H1 (cell line): ENCODE results near the gene ENTPD6. TPM values are rescaled to one million over a fixed set of nuclear protein-coding genes. Genes with fewer than 3 reads are reported as not detected.
A peak's percentile ranks its signal among the peaks of the same experiment; 100 is the strongest.

ENCODE experiments used
- CTCF ChIA-PET: fragments of 300-600 bp; sonication (Branson Sonifier 250); formaldehyde crosslinking; loops from one replicate; lab custom pipeline; 2021; ENCODE audit not compliant: partially characterized antibody; lab: Charles Lee
- POLR2A ChIA-PET: fragments of 300-600 bp; sonication (Branson Sonifier 250); formaldehyde crosslinking; loops from one replicate; lab custom pipeline; 2021; ENCODE audit warnings: inconsistent platforms; ENCODE audit not compliant: partially characterized antibody; lab: Charles Lee
- DNase-seq, 2 experiments: peaks; one replicate each; pipeline versions ENCODE4 v3.0.0 to v3.0.0-alpha.2; 2010 to 2022; ENCODE audit warnings: low spot score in 2 of 2, low read depth in 1 of 2, mixed read lengths in 1 of 2
- FAIRE-seq: peaks from 2 replicates; lab custom pipeline; 2011; peaks lifted over from hg19 to GRCh38; lab: Jason Lieb, UNC
- H2AFZ ChIP-seq: 2 replicates; pipeline ENCODE4 v1.8.1; 2012; ENCODE audit warnings: low read length, inconsistent platforms
- H2AK5ac ChIP-seq: 2 replicates; pipeline ENCODE4 v1.6.1; 2013; ENCODE audit warnings: low read depth, low read length
- H2BK120ac ChIP-seq: replicated peaks from 2 replicates; pipeline ENCODE3; 2013; ENCODE audit warnings: low read depth, low read length, inconsistent platforms
- H2BK12ac ChIP-seq: 2 replicates; pipeline ENCODE4 v1.6.1; 2013; ENCODE audit warnings: low read depth, low read length
- H2BK15ac ChIP-seq: 2 replicates; pipeline ENCODE4 v1.6.1; 2013; ENCODE audit warnings: low read length
- H2BK20ac ChIP-seq: 2 replicates; pipeline ENCODE4 v1.6.1; 2013; ENCODE audit warnings: low read length
- H2BK5ac ChIP-seq: 2 replicates; pipeline ENCODE4 v1.6.1; 2013; ENCODE audit warnings: low read depth, low read length
- H3K14ac ChIP-seq: 2 replicates; pipeline ENCODE4 v1.6.1; 2013; ENCODE audit warnings: inconsistent platforms; ENCODE audit not compliant: insufficient read length
- H3K18ac ChIP-seq: 2 replicates; pipeline ENCODE4 v1.6.1; 2013; ENCODE audit warnings: low read length; ENCODE audit errors: extremely low read depth
- H3K23ac ChIP-seq: 2 replicates; pipeline ENCODE4 v1.6.1; 2013; ENCODE audit warnings: inconsistent platforms; ENCODE audit not compliant: insufficient read length
- H3K23me2 ChIP-seq: 2 replicates; pipeline ENCODE4 v1.6.1; 2013; ENCODE audit warnings: low read depth, low read length
- H3K27ac ChIP-seq: 2 replicates; pipeline ENCODE4 v1.6.1; 2011; ENCODE audit warnings: low read depth, low read length, inconsistent platforms
- H3K27me3 ChIP-seq, 4 experiments: replicated peaks in 1 of 4; 1 replicate in 1 of 4; 2 replicates in 3 of 4; pipeline versions ENCODE4 v1.6.1 to v1.8.1; 2011 to 2013; ENCODE audit warnings: low read length in 3 of 4, mild to moderate bottlenecking in 3 of 4, inconsistent platforms in 2 of 4, mixed read lengths in 2 of 4, moderate library complexity in 1 of 4; ENCODE audit not compliant: control insufficient read depth in 3 of 4, insufficient read depth in 3 of 4; ENCODE audit errors: extremely low read depth in 1 of 4
- H3K36me3 ChIP-seq, 4 experiments: 2 replicates each; pipeline versions ENCODE4 v1.6.1 to v1.8.1; 2011 to 2013; ENCODE audit warnings: mild to moderate bottlenecking in 4 of 4, low read length in 3 of 4, moderate library complexity in 2 of 4, control low read depth in 1 of 4, inconsistent platforms in 1 of 4; ENCODE audit not compliant: insufficient read depth in 4 of 4, control insufficient read depth in 2 of 4
- H3K4ac ChIP-seq: replicated peaks from 2 replicates; pipeline ENCODE3; 2013; ENCODE audit warnings: low read length, low read depth, mixed read lengths, inconsistent platforms; ENCODE audit not compliant: insufficient read length
- H3K4me1 ChIP-seq, 4 experiments: replicated peaks in 1 of 4; 1 replicate in 1 of 4; 2 replicates in 3 of 4; pipeline versions ENCODE4 v1.6.1 to v1.8.1; 2011 to 2013; ENCODE audit warnings: low read length in 3 of 4, inconsistent platforms in 2 of 4, mixed read lengths in 1 of 4; ENCODE audit not compliant: insufficient read depth in 4 of 4, control insufficient read depth in 3 of 4
- H3K4me2 ChIP-seq, 2 experiments: 2 replicates each; pipeline versions ENCODE4 v1.6.1 to v1.8.1; 2011 to 2013; ENCODE audit warnings: low read depth in 2 of 2, low read length in 2 of 2, control low read depth in 1 of 2, inconsistent platforms in 1 of 2, mild to moderate bottlenecking in 1 of 2; ENCODE audit not compliant: insufficient read depth in 1 of 2
- H3K4me3 ChIP-seq, 4 experiments: fragments of 200-600, 300-600 bp in 1 of 4; sonication (generic), shearing (Covaris generic), sonication (Bioruptor Twin) in 1 of 4; 2 replicates each; pipeline versions ENCODE4 v1.5.1 to v1.8.1; 2011 to 2016; ENCODE audit warnings: low read length in 4 of 4, low read depth in 3 of 4, control low read depth in 2 of 4, inconsistent platforms in 2 of 4, mild to moderate bottlenecking in 2 of 4, mixed read lengths in 1 of 4, moderate library complexity in 1 of 4; ENCODE audit not compliant: insufficient read depth in 2 of 4; ENCODE audit errors: extremely low read depth in 1 of 4
- H3K56ac ChIP-seq: replicated peaks from 2 replicates; pipeline ENCODE3; 2013; ENCODE audit warnings: low read depth, mild to moderate bottlenecking, mixed read lengths, low read length, inconsistent platforms; ENCODE audit not compliant: insufficient read length
- H3K79me1 ChIP-seq: 2 replicates; pipeline ENCODE4 v1.6.1; 2013; ENCODE audit warnings: low read depth, low read length, control low read depth
- H3K79me2 ChIP-seq, 2 experiments: 2 replicates each; pipeline versions ENCODE4 v1.6.1 to v1.8.1; 2012 to 2013; ENCODE audit warnings: low read length in 2 of 2, mild to moderate bottlenecking in 2 of 2, inconsistent platforms in 1 of 2; ENCODE audit not compliant: insufficient read depth in 2 of 2, control insufficient read depth in 1 of 2
- H3K9ac ChIP-seq, 4 experiments: replicated peaks in 1 of 4; 1 replicate in 1 of 4; 2 replicates in 3 of 4; pipeline versions ENCODE4 v1.6.1 to v1.8.1; 2011 to 2013; ENCODE audit warnings: low read depth in 3 of 4, low read length in 3 of 4, control low read depth in 2 of 4, mild to moderate bottlenecking in 2 of 4, moderate library complexity in 2 of 4, inconsistent platforms in 1 of 4; ENCODE audit errors: extremely low read depth in 1 of 4
- H3K9me3 ChIP-seq, 2 experiments: 2 replicates each; pipeline versions ENCODE4 v1.6.1 to v1.8.1; 2012 to 2013; ENCODE audit warnings: mild to moderate bottlenecking in 2 of 2, moderate library complexity in 2 of 2, control low read depth in 1 of 2, inconsistent platforms in 1 of 2, low read depth in 1 of 2, low read length in 1 of 2, mixed read lengths in 1 of 2; ENCODE audit not compliant: insufficient read depth in 2 of 2
- H4K20me1 ChIP-seq, 2 experiments: replicated peaks in 1 of 2; 2 replicates each; pipeline versions ENCODE3 to v1.8.1; 2011 to 2013; ENCODE audit warnings: inconsistent platforms in 2 of 2, low read length in 2 of 2, mild to moderate bottlenecking in 1 of 2; ENCODE audit not compliant: insufficient read depth in 2 of 2, control insufficient read depth in 1 of 2
- H4K5ac ChIP-seq: 2 replicates; pipeline ENCODE4 v1.6.1; 2013; ENCODE audit warnings: low read length, low read depth, mixed read lengths, inconsistent platforms; ENCODE audit not compliant: insufficient read length
- H4K8ac ChIP-seq: 2 replicates; pipeline ENCODE4 v1.8.0; 2013; ENCODE audit warnings: mild to moderate bottlenecking, moderate library complexity, low read length, inconsistent platforms; ENCODE audit not compliant: insufficient read depth; ENCODE audit errors: extremely low read depth
- H4K91ac ChIP-seq: replicated peaks from 2 replicates; pipeline ENCODE3; 2013; ENCODE audit warnings: low read length, mixed read lengths, inconsistent platforms; ENCODE audit not compliant: insufficient read length
- ASH2L ChIP-seq: fragments of 200-600, 300-600 bp; sonication (generic); IDR thresholded peaks from one replicate; pipeline ENCODE4 v1.7.1; 2017; ENCODE audit warnings: low read length
- CREB1 ChIP-seq: IDR thresholded peaks from 2 replicates; pipeline ENCODE4 v1.6.1; 2012; ENCODE audit warnings: inconsistent platforms
- POLR2A ChIP-seq, 2 experiments: IDR thresholded peaks; 1 replicate in 1 of 2; 2 replicates in 1 of 2; pipeline ENCODE4 v1.6.1; 2011; ENCODE audit warnings: low read depth in 2 of 2, low read length in 2 of 2, mild to moderate bottlenecking in 2 of 2; ENCODE audit errors: control extremely low read depth in 1 of 2
- POLR2AphosphoS5 ChIP-seq: IDR thresholded peaks from 2 replicates; pipeline ENCODE4 v1.6.1; 2011; ENCODE audit warnings: low read depth, low read length
- TCF12 ChIP-seq: IDR thresholded peaks from 2 replicates; pipeline ENCODE4 v1.6.1; 2011; ENCODE audit warnings: low read depth, mild to moderate bottlenecking, low read length
- WGBS, 2 experiments: shearing (Covaris generic) in 1 of 2; methylation state at CpG; one replicate each; pipeline versions ENCODE4 v1.1.6 to v1.1.7; 2013 to 2015; ENCODE audit warnings: low lambda C conversion rate in 2 of 2, mixed read lengths in 2 of 2, inconsistent platforms in 1 of 2, low coverage in 1 of 2, missing lambda C conversion rate in 1 of 2; ENCODE audit not compliant: insufficient replicate concordance in 2 of 2, insufficient coverage in 1 of 2, insufficient read length in 1 of 2; ENCODE audit errors: extremely low coverage in 1 of 2, missing lambda C conversion rate in 1 of 2; 5-methylcytosine and 5-hydroxymethylcytosine counted together
- polyA plus RNA-seq, 7 experiments: library from polyadenylated mRNA; depleted of rRNA in 3 of 7; stranded (reverse) in 5 of 7; unstranded in 2 of 7; fragments of >200 nt in 5 of 7; fragments of 200-250 nt in 2 of 7; gene quantifications; 1 replicate in 5 of 7; 2 replicates in 1 of 7; 4 replicates in 1 of 7; pipeline versions ENCODE4 v1.2.1 to v1.2.3, GENCODE V29; 2011 to 2013; ENCODE audit warnings: missing spikeins in 2 of 7, mixed read lengths in 2 of 7
- total RNA-seq: library from RNA; stranded (reverse); fragmentation: NEBNext Ultra II Directional; extraction: Animal tissue kit (Norgen Biotek cat#: 25700); gene quantifications from 2 replicates; pipeline ENCODE4 v1.2.1, GENCODE V29; 2021

The ENTPD6 gene
- total and polyA plus RNA-seq, 2 of the 8 experiments (the other 6 are each of a cell fraction or from before 2014, with no cell fraction given) = 47.8 to 57.3 TPM

DNA sequence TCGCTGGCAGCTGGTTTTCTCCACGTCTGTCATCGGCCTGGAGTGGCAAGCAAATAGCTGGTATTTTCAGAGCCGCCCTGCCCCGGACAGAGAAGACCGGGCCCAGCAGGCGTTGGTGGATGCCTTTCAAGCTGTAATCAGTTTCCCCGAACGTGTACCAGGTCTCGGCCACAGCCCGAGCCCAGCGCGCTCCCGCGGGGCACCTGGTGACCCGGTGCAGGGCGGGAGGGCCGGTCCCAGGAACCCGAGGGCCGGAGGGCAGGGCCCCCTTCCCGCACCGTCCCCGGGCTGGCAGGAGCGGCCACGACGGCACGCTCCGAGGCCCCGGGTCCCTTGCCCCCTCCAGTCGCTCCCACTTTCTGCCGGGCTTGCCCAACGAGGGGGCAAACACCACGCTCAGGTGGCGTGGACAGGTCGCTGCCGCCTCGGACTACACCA, 52.0 kb downstream of the ENTPD6 start:
- no peak for FAIRE-seq
- Histone ChIP-seq H3K23ac (no peak overlapping the region), H4K5ac (no peak overlapping the region), H2BK15ac (no peak overlapping the region)
- TF ChIP-seq POLR2AphosphoS5 (no peak), ASH2L (peak; percentile 11), TCF12 (no peak), POLR2A (IDR thresholded peaks at IDR 0.05; ENCODE audit: control extremely low read depth in 1 of 2, low read depth in 2 of 2, low read length in 2 of 2) (no peak), CREB1 (no peak)
- TF ChIP-seq, all 59 proteins: peak for 1
- no peak overlapping the region for H3K27ac ChIP-seq
- H4K20me1 ChIP-seq = peaks cover 3 to 8% of the 10 kb centered on the region in 2 experiments
- H3K4me3 ChIP-seq = peak overlapping the region; percentile 59 to 75 (median 73)
- no peak overlapping the region for H3K56ac ChIP-seq
- peaks cover 3 to 7% (median 4%) of the 10 kb centered on the region in 4 experiments; a peak in 6 of 7 replicates for H3K4me1 ChIP-seq
- H3K9me3 ChIP-seq = no peaks in the 10 kb centered on the region
- no peak overlapping the region; the same call in 1 of the 2 replicates for H4K8ac ChIP-seq
- H3K18ac ChIP-seq = no peak overlapping the region
- H2BK5ac ChIP-seq = no peak overlapping the region
- no peak overlapping the region for H2BK120ac ChIP-seq
- H3K9ac ChIP-seq = no peak overlapping the region; a peak in 3 of 7 replicates
- no peak overlapping the region for H3K14ac ChIP-seq
- ChIA-PET POLR2A (interaction anchor here (0.7 to 2.4 kb wide), 8 partner anchors 9 to 337 kb away, joined by 3 to 8 read pairs (median 3); partner anchors contain the start of gene GINS1), CTCF (interaction anchor here (0.7 to 4.0 kb wide), 26 partner anchors 8 to 256 kb away, joined by 3 to 24 read pairs (median 4); partner anchors contain the start of gene ENTPD6)
- H2AK5ac ChIP-seq = no peak overlapping the region
- H3K27me3 ChIP-seq = peaks cover 0 to 8% (median 7%) of the 10 kb centered on the region in 4 experiments; a peak in 4 of 7 replicates
- H4K91ac ChIP-seq = no peak overlapping the region
- peaks cover 16 to 34% of the 10 kb centered on the region in 2 experiments for H3K79me2 ChIP-seq
- H2BK12ac ChIP-seq = no peak overlapping the region
- DNase-seq = peak in 1 of 2 experiments; percentile 87
- H3K36me3 ChIP-seq = no peaks in the 10 kb centered on the region
- WGBS, 2 experiments = 5% methylated on average over 25 of the region's 37 CpGs; no CpG with 5 or more reads in 1 of the 2 experiments
- H3K4ac ChIP-seq = no peak overlapping the region
- no peak overlapping the region for H2BK20ac ChIP-seq
- no peaks in the 10 kb centered on the region; the same call in 1 of the 2 replicates for H3K79me1 ChIP-seq
- peaks cover 10% of the 10 kb centered on the region; the same call in 1 of the 2 replicates for H3K23me2 ChIP-seq
- peak overlapping the region; percentile 56 to 98 for H3K4me2 ChIP-seq
- 0 out of 2 replicates have a peak overlapping the region, but pooled peaks have one; percentile 22 for H2AFZ ChIP-seq
